NCI-H345 (cell line): ENCODE data around the gene TTLL7.
A peak's percentile ranks its signal among the peaks of the same experiment; 100 is the strongest.

Source experiments
- DNase-seq: peaks from one replicate; lab custom pipeline; 2025; lab: John Stamatoyannopoulos, UW

TTLL7 gene

GRCh38 chr1:83998498-83999315, at the start of gene TTLL7:
Gene TTLL7 (minus strand): TSS chr1:83999132. CDS start chr1:83952211, 46,921 bp downstream.
- DNase-seq, result peak; percentile 92

GRCh38 chr1:84042461-84042860, 43.5 kb upstream of the TTLL7 start:
- DNase-seq, result no peak

- DNase-seq, result no peak
Observed at GRCh38 chr1:84037758-84038611, 39.1 kb upstream of the TTLL7 start.

GRCh38 chr1:84031802-84032327, 32.9 kb upstream of the TTLL7 start:
- no peak for DNase-seq

- no peak for DNase-seq
Observed at GRCh38 chr1:84027368-84027767, 28.4 kb upstream of the TTLL7 start.

GRCh38 chr1:84025966-84026365, 27.0 kb upstream of the TTLL7 start:
- no peak for DNase-seq

- DNase-seq, result no peak
Observed at GRCh38 chr1:84021822-84022221, 22.9 kb upstream of the TTLL7 start.

GRCh38 chr1:84020151-84020550, 21.2 kb upstream of the TTLL7 start:
- DNase-seq, result peak; percentile 9

GRCh38 chr1:84019217-84019616, 20.3 kb upstream of the TTLL7 start:
- DNase-seq, result no peak

GRCh38 chr1:84013708-84014107, 14.8 kb upstream of the TTLL7 start:
- no peak for DNase-seq

- no peak for DNase-seq
Observed at GRCh38 chr1:84012018-84012417, 13.1 kb upstream of the TTLL7 start.

GRCh38 chr1:84010136-84010535, 11.2 kb upstream of the TTLL7 start:
- no peak for DNase-seq

- DNase-seq, result no peak
Observed at GRCh38 chr1:84008631-84009030, 9.7 kb upstream of the TTLL7 start.

- DNase-seq, result no peak
Observed at GRCh38 chr1:84006591-84006990, 7.7 kb upstream of the TTLL7 start.

GRCh38 chr1:84001501-84001900, 2.6 kb upstream of the TTLL7 start:
- no peak for DNase-seq

GRCh38 chr1:84000954-84001495, 2.1 kb upstream of the TTLL7 start:
- no peak for DNase-seq

GRCh38 chr1:84000196-84000885, 1.4 kb upstream of the TTLL7 start:
- DNase-seq, result no peak

- peak; percentile 92 for DNase-seq
Observed at GRCh38 chr1:83999316-83999819, 436 bp upstream of the TTLL7 start.

- no peak for DNase-seq
Observed at GRCh38 chr1:83998205-83998497, 781 bp downstream of the TTLL7 start.

- DNase-seq, result no peak
Observed at GRCh38 chr1:83997631-83998030, 1.3 kb downstream of the TTLL7 start.

GRCh38 chr1:83996621-83997020, 2.3 kb downstream of the TTLL7 start:
- no peak for DNase-seq

- no peak for DNase-seq
Observed at GRCh38 chr1:83996191-83996590, 2.7 kb downstream of the TTLL7 start.
